GM21515 (cell line): ENCODE data around the gene XRN1.
"Not testable (repeated sequence)": the region's sequence is repeated elsewhere in the genome, so short reads cannot be mapped to it uniquely, and the experiment has no call there.

ENCODE experiments used
- ATAC-seq: cut with Tn5 transposase; IDR thresholded peaks from one replicate; pipeline ENCODE4 v1.9.1; 2021; ENCODE audit not compliant: unreplicated experiment

Gene XRN1

GRCh38 chr3:142353571-142353970 is 94.3 kb downstream of the XRN1 start:
- no peak for ATAC-seq

GRCh38 chr3:142352698-142353097 is 95.1 kb downstream of the XRN1 start:
- ATAC-seq = not testable (repeated sequence)

- ATAC-seq = no peak
These were observed 99.4 kb downstream of the XRN1 start for GRCh38 chr3:142348460-142348859.

GRCh38 chr3:142337994-142338393 is 109.8 kb downstream of the XRN1 start:
- no peak for ATAC-seq

GRCh38 chr3:142332390-142332789 is 115.4 kb downstream of the XRN1 start:
- ATAC-seq = no peak

- not testable (repeated sequence) for ATAC-seq
These were observed 123.4 kb downstream of the XRN1 start for GRCh38 chr3:142324275-142324953.

GRCh38 chr3:142319912-142320311 is 127.9 kb downstream of the XRN1 start:
- ATAC-seq = no peak

- no peak for ATAC-seq
These were observed 128.7 kb downstream of the XRN1 start for GRCh38 chr3:142319094-142319493.

- ATAC-seq = no peak
These were observed 129.5 kb downstream of the XRN1 start for GRCh38 chr3:142318331-142318730.

- not testable (repeated sequence) for ATAC-seq
These were observed 131.9 kb downstream of the XRN1 start for GRCh38 chr3:142315978-142316388.

GRCh38 chr3:142315083-142315482 is 132.8 kb downstream of the XRN1 start:
- no peak for ATAC-seq

GRCh38 chr3:142310439-142310838 is 137.4 kb downstream of the XRN1 start:
- ATAC-seq = no peak

GRCh38 chr3:142302847-142303246 is 145.0 kb downstream of the XRN1 start:
- ATAC-seq = not testable (repeated sequence)

GRCh38 chr3:142298626-142299025 is 149.2 kb downstream of the XRN1 start:
- ATAC-seq = no peak

- ATAC-seq = no peak
These were observed 151.3 kb downstream of the XRN1 start for GRCh38 chr3:142296507-142296906.

- ATAC-seq = no peak
These were observed 159.8 kb downstream of the XRN1 start for GRCh38 chr3:142287866-142288638.

GRCh38 chr3:142285083-142285517 is 162.7 kb downstream of the XRN1 start:
- no peak for ATAC-seq

- ATAC-seq = no peak
These were observed 165.3 kb downstream of the XRN1 start for GRCh38 chr3:142282503-142282902.

- ATAC-seq = no peak
These were observed 166.4 kb downstream of the XRN1 start for GRCh38 chr3:142281474-142281873.

- ATAC-seq = peak; percentile 79
These were observed 167.8 kb downstream of the XRN1 start for GRCh38 chr3:142279965-142280590.

GRCh38 chr3:142278451-142278850 is 169.4 kb downstream of the XRN1 start:
- ATAC-seq = no peak

GRCh38 chr3:142276781-142277180 is 171.1 kb downstream of the XRN1 start:
- no peak for ATAC-seq
